ENCODE data around the gene GRB7.
"Not testable (repeated sequence)": the region's sequence is repeated elsewhere in the genome, so short reads cannot be mapped to it uniquely, and the experiment has no call there.

The GRB7 gene

DNA sequence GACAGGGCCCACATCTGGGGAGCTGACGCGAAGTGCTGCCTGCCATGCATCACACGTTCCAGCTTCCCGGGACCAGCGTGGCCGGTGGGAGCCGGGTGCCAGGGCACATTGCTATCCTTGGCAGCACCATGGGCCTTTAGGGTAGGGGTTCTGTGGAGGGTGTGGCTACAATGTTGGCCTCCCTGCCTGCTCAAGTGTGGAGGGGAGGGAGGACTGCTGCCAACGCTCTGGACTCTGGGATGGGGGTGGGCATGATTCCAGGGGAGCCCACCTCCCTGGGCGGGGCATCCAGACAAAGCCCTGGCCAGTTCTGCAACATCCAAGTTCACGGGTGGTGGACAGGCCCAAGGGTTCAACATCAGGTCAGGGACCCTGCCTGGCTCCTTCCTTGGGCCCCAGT is 13.9 kb downstream of the GRB7 start:
- no peak for DNase-seq (ENCODE audit: low read depth, low spot score)

DNA sequence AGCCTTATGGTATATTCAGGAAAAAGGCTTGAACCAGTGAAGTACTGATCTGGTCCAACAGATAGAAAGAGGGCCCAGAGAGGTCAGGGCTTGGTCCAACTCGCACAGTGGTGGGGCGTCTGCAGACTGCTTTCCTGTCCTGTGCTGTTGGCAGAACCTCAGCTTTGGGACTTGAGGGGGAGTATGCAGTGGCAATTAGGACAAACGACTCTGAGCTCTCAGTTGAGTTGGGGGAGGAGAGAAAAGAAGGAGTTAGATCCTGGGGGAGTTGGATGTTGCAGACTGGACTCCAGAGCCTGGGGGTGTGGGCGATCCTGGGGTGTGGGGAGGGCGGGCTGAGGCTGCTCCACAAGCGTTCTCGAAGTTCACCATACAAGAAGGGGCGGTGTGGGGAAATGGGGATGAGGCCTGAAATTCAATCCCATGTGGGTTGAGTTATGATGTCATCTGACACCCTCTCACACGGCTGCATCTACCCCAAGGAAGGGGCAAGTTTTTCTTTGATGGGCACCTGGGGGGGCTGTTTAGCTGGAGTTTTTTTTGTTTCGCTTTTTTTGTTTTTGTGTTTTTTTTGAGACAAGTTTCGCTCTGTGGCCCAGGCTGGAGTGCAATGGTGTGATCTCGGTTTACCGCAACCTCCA is 14.6 kb downstream of the GRB7 start:
- DNase-seq (ENCODE audit: low read depth, low spot score), result no peak

DNA sequence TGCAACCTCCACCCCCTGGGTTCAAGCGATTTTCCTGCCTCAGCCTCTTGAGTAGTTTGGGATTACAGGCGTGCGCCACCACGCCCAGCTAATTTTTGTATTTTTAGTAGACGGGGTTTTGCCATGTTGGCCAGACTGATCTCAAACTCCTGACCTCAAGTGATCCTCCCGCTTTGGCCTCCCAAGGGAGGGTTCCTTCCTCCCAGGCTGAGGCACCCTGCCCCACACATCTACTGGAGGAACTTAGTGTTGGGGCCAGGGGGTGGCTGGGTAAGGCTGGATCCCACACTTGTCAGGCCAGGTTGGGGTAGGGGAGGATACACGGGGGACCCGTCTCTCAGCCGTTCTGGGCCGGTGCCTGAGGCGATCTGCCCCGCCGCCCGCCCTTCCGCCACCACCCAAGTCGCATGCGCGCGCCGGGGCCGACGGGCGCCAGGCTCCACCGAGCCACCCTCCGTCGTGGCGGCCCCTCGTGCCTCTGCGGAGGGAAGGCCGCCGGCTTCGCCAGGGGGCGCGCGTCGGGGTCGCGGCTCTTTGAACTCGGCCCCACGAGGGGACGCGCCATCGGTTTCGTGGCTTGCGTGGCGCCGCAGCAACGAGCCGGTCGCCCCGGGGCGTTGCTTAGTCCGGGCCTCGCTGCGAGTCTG is 15.9 kb downstream of the GRB7 start:
- DNase-seq (ENCODE audit: low read depth, low spot score), result no peak

DNA sequence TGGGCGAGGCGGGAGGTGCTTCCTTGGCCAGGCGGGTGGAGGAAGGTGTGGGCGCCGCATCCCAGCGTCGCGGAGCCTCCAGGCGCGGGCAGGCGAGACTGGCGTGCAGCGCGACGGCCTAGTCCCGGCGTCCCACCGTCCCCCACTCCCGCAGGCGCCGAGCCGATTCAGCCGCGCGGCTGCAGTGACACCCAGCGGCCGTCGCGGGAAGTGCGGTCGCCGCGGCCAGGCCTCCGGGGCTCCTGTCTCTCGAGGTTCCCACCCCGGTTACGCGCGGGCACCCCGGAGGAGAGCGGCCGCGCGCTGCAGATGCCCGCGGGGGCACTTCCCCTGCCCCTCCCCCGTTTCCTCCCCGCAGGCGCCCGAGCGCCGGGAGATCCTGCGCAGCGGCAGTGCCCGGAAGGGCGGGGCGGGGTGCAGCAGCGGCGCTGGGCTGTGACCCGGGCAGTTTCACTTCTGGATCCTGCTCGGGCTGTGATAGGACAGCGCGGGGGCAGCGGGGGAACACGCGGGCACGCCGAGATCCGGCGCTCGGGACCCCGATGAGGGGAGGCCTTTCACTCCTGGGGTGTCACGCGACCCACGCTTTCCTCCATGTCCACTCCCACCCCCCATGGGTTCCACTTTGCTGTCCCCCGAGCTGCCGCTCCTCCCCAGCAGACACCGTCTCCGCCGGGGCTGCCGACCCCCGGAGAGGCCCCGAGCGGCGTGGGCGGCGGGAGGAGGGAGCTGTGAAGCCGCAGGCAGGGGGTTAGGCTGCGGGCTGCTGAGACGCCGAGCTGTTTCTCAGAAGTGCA is 16.6 kb downstream of the GRB7 start:
- DNase-seq (ENCODE audit: low read depth, low spot score), result no peak

GRCh38 chr17:39754958-39755553 is 17.3 kb downstream of the GRB7 start:
- no peak for DNase-seq (ENCODE audit: low read depth, low spot score)

DNA sequence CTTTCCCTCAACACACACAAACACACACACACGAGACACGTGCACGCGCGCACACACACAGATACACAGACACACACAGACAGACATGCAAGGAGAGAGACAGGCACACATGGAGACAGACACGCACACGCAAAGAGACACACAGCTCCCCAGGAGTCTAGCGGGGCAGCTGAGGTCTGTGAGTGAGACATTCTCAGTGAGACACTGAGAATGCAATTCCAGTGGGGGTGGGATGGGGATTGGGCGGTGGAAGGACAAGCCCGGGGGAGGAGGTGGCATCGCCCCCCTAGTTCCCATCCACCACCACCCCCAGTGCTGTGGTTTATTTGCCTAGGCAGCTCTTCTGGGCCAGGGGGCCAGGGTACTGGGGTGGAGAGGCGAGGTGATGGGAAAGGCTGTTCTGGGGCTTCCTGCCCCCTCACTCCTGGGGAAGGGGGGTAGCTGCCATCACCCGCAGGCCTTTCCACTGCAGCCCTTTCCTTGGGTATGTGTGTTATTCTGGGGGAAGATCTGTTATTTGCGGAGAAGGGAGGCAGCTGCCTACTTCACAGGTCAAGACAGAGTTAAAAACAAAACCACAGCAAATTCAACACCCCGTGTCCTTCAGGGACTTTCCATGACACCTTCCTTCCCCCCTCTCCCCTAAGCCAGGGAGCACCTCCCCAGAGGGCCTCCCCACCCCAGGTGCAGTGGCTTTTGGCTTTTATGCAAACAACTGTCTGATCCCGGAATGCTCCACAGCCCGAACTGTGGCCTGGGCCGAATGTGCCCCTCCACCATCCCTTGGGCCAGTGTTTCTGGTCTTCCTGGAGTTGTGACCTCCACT is 18.0 kb downstream of the GRB7 start:
- DNase-seq (ENCODE audit: low read depth, low spot score), result no peak

DNA sequence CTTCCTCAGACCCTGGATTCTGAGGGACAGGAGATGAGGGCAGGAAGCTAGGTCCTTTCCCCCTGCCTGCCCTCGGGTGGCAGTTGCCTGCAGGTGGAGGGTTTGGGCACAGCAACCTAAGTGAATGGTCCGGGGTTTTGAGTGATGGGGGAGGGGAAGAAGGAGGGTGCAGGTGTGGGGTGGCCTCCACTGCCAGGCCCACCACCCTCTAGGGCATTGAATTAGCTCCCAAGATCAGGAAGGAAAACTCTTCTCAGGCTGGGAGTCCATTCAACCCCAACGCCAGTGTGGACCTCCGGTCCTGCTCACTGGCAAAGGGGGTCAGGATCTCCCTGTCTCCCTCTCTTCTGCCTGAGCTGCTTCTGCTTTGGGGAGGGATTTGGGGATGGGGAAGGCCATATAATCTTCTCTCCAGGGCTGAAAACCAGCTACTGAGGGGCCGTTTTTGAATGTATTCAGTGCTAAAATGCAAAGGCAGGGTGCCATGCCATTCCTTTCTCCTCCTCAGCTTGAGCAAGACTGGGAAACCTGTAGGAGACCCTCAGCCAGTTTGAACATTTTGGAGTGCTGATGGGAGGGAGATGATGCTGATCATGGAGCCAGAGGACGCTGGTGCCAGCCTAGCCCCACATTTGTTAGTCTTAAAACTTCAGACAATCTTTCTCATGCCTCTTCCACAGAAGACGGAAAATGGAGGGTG is 18.8 kb downstream of the GRB7 start:
- DNase-seq (ENCODE audit: low read depth, low spot score), result no peak

GRCh38 chr17:39757176-39757662 is 19.5 kb downstream of the GRB7 start:
- no peak for DNase-seq (ENCODE audit: low read depth, low spot score)

DNA sequence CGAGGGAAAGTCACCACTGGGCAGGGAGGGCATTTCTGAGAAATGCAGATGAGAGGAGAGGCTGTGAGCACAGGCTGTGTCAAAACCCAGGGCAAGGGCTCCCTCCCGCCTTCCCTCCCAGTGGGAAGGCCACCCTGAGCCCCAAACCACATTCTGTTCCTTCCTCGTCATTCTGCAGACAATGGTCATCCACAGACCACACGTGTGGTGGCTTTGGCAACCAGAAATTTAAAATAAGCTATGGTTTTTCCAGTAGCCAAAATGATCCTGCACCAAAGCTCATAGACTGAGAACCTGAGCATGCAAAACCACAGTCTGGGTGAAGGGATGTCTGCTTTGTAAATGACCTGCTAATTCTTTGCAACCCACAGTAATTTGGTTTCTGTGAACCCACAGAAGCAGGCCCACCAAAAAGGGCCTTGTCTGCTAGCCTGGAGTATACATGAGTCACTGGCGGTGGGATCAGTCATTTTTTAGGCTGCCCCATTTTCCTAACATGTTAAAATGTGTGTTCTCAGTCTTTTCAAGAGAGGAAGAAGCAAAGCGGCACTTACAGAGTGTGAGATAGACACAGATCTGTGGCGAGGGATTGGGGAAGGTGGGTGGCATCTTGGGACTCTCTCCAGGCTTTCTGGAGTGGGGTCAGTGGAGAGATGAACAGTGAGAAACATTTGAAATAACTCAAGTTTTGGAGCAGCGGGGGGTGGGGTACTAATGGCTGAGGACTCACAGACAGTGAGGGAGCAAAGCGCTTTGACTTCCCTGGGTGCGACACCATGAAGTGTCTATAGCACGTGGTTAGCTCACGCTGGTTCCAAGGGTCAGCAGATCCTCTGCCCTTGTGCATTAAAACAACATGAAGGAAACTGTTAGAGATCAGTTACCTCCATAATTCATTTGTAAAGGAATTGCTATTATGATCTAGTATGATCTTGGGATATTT is 20.5 kb downstream of the GRB7 start:
- DNase-seq (ENCODE audit: low read depth, low spot score), result no peak

- no peak for DNase-seq (ENCODE audit: low read depth, low spot score)
Measured at GRCh38 chr17:39759204-39759603, 21.5 kb downstream of the GRB7 start.

DNA sequence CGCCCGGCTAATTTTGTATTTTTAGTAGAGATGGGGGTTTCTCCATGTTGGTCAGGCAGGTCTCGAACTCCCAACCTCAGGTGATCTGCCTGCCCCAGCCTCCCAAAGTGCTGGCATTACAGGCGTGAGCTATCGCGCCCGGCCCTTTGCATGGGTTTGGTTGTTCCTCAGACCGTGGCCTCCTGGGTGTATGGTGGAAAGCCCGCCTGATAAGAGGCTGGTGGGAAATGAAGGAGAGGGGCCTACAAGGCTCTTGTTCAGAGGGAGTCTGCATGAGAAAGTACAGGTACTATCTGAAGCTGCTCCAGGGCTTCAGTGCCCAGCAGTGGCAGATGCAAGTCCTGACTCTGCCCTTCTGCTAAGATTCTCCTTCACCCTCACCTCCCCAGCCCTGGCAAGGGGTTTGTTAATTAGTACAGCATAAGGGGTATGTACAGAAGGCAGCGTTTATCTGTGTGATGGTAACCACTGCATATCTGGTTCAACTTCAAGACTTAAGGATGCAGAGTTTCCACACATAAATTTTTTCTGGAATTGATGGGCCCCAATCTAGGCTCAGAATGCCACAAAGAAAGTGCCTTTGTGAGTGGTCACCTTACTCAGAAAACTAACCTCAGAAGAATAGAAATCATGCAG is 24.2 kb downstream of the GRB7 start:
- no peak for DNase-seq (ENCODE audit: low read depth, low spot score)

DNA sequence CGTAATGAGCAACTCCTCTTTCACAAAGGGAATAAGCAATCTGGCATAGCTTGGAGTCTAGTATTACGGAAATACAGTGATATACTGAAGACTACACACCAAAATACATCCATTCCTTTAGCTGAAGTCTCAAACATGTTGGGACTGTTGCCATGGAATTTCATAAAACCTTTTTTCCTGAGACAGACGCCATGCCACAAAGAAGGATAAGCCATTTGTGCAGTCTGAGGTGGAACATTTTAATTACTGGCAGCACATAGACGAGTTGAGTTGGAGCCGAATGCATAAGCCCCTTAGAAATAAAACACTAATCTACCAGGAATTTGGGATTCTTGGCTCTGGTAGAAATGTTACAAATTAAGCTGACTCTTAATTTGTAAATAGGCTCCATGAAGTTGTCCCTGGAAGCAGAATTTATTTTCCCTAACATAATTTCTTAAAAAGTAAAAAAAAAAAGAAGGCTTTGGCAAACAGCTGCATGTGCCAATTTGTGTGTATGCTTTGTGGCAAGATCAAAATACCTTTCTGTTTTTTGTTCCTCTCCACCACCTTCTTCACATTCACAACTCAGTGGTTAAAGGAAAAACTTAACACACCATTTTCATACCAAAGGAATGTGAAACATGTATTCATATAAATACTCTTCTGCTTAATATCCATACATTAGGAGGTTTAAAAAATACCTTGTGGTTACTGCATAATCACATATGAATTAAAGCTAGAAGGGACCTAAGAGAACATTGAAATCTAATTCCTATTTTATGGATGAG is 25.5 kb downstream of the GRB7 start:
- no peak for DNase-seq (ENCODE audit: low read depth, low spot score)

DNA sequence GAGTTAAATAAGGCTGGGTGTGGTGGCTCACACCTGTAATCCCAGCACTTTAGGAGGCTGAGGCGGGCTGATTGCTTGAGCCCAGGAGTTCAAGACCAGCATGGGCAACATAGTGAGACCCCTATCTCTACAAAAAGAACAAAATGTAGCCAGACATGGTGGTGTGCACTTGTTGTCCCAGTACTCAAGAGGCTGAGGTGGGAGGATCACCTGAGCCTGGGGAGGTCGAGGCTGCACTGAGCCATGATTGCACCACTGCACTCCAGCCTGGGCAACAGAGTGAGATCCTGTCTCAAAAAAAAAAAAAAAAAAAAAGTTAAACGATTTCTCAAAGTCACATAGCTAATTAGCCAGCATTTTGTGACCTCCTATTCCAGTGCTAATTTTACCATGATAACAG is 26.4 kb downstream of the GRB7 start:
- not testable (repeated sequence) for DNase-seq (ENCODE audit: low read depth, low spot score)

GRCh38 chr17:39765175-39765574 is 27.4 kb downstream of the GRB7 start:
- DNase-seq (ENCODE audit: low read depth, low spot score), result no peak

DNA sequence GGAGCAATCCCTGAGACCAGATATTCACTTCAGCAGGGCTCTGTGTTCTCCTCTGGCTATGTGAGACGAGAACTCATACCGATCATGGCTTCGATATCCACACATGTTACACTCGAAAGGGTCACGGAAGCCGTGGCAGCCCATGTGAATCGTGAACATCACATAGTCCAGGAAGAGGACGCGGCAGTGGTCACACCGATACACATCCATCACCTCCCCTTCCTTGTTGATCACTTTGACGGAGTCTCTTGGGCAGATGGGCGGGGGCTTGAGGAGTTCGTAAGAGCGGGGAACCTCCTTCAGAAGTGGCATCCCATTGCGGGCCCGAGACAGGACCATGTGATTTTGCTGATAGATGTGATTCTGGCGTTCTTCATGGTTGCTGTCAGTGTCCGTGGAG is 28.0 kb downstream of the GRB7 start:
- no peak for DNase-seq (ENCODE audit: low read depth, low spot score)

- DNase-seq (ENCODE audit: low read depth, low spot score), result no peak
Measured at GRCh38 chr17:39767147-39767546, 29.4 kb downstream of the GRB7 start.

DNA sequence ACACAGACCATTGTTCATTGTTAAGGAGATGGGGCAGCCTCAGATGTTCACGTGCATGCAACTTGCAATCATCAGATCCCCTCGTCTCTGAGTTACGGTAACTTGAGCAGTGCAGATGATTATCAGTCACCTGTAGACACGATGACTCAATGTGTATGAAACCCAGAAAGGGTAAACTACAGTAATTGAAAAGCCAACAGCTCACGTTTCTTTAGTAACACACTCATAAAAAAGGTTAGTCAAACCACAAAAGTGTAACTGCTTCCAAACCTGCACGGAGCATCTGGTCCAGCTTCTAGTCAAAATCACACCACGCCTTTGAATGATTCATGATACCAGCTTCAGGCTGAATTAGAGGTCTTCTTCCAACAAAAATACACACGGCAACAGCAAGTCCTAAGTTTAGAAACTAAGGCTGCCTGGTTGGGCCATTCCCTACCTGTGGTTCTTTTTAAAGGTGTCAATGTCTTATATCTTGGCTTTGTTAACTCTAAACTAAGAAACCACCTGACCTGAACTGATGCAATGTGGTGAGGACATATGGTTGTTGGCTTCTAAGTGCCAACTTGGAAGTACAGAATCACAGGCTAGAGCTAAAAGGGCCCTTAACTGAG is 32.3 kb downstream of the GRB7 start:
- no peak for DNase-seq (ENCODE audit: low read depth, low spot score)

- DNase-seq (ENCODE audit: low read depth, low spot score), result no peak
Measured at GRCh38 chr17:39772415-39772814, 34.7 kb downstream of the GRB7 start.
